B cell (primary cell): ENCODE data around the gene PRUNE2.

Experiments
- CTCF ChIP-seq: fragments of 200-600 bp; IDR thresholded peaks from one replicate; pipeline ENCODE4 v1.8.0; 2022; ENCODE audit warnings: antibody characterized with exemption, mild to moderate bottlenecking
- EZH2 ChIP-seq: IDR thresholded peaks from 2 replicates; pipeline ENCODE4 v1.6.1; 2012; ENCODE audit warnings: borderline replicate concordance, low read depth, mild to moderate bottlenecking, moderate library complexity, low read length; ENCODE audit not compliant: insufficient read depth, poor library complexity, severe bottlenecking

- no peak for TF ChIP-seq CTCF
- TF ChIP-seq EZH2: no peak
These were observed 238.4 kb downstream of the PRUNE2 start for GRCh38 chr9:76667521-76667957.
